Body of pancreas (tissue), 4 donors: ENCODE results near the gene P2RX6.

Source experiments
- CTCF ChIP-seq, 7 experiments: fragments of 450-650 bp in 4 of 7; fragments of 200-600 bp in 3 of 7; sonication (generic) in 3 of 7; IDR thresholded peaks; one replicate each; pipeline ENCODE4 v1.5.1; 2016 to 2019; ENCODE audit warnings: antibody characterized with exemption in 7 of 7
- POLR2A ChIP-seq, 3 donors: fragments of 450-650 bp; IDR thresholded peaks; one replicate each; pipeline ENCODE4 v1.6.1; 2016; ENCODE audit warnings: antibody characterized with exemption in 3 of 3, mild to moderate bottlenecking in 2 of 3

DNA sequence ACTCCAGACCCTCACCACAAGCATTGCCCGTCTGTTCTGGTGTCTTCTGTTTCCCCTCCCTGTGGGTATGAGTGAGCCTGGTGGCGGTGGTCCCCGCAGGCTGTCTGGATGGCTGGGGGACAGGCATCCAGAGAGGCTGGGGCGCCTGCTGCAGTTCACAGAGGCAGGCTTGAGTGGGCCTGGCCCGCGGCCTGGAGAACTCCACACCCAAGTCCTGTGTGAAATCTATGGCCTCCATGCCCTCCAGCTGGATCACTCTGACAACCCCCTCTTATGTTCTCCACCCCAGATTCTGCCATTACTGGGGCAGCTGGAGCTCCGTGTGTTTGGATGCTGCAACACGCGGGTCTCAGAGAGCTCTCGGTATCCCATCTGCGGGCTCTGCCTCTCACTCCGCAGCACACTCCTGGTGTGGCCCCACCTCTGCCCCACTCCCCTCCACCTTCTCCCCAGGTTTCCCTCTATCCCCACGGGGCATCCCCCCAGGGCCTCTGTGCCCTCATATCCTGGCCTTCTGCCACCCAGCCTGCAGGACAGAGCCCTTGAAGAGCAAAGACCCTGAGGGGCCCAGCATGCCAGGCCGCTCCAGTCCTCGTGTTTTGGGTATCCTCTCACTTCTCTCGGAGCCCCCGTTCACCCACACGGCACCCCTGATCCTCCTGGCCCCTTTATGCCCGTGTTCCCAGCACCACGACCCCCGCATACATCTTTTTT, 62.1 kb downstream of the P2RX6 start:
- TF ChIP-seq CTCF (IDR thresholded peaks at IDR 0.05) (no peak), POLR2A (IDR thresholded peaks at IDR 0.05) (no peak)
